ENCODE measurements around the gene PSD4. TPM values are rescaled to one million over a fixed set of nuclear protein-coding genes. Genes with fewer than 3 reads are reported as not detected.

The PSD4 gene
- polyA plus RNA-seq, 2 of the 4 experiments (the other 2 are of a cell fraction) = 5.4 to 21.6 TPM

DNA sequence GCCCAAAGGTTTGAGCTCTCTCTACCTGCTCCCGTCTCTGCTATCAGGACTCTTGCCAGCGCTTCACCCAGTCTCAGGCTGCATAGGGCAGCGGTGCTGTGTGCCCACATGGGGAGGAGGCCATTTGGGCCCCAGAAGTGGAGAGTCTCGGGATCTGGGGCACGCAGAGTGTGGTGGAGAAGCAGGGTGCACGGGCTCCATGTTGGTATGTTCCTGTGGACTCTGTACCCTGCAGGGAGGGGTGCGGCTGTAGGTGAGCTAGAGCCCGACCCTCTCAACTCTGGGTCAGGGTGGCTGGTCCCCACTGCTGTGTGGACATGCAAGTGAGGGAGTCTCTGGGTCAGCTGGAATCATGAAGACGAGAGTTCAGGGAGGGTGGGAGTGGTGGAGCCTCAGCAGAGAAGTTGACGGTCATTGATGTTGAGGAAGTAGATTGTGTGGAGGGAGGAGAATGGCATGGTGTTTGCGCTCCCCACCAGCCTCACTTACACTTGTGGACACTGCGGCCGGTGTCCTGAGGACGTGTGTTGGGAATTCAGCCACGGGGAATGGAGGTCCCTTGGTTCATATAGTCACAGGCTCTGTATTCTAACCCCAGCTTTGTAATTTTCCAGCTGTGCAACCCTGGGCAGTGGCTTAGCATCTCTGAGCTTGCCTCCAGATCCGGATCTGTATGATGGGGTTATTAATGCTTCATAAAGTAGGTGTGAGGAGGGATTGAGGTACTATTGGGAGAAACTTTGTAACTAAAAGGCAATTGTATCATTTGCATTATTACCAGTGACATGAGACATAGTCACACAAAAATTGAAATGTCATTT is 840 bp upstream of the PSD4 start:
- WGBS (ENCODE audit: missing lambda C conversion rate) = 79% methylated on average over 16 of the region's 16 CpGs
- TF ChIP-seq, protein P1, sequence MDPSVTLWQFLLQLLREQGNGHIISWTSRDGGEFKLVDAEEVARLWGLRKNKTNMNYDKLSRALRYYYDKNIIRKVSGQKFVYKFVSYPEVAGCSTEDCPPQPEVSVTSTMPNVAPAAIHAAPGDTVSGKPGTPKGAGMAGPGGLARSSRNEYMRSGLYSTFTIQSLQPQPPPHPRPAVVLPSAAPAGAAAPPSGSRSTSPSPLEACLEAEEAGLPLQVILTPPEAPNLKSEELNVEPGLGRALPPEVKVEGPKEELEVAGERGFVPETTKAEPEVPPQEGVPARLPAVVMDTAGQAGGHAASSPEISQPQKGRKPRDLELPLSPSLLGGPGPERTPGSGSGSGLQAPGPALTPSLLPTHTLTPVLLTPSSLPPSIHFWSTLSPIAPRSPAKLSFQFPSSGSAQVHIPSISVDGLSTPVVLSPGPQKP (IDR thresholded peaks at IDR 0.05; ENCODE audit: low read depth, low read length) = no peak
- TF ChIP-seq, protein P2, sequence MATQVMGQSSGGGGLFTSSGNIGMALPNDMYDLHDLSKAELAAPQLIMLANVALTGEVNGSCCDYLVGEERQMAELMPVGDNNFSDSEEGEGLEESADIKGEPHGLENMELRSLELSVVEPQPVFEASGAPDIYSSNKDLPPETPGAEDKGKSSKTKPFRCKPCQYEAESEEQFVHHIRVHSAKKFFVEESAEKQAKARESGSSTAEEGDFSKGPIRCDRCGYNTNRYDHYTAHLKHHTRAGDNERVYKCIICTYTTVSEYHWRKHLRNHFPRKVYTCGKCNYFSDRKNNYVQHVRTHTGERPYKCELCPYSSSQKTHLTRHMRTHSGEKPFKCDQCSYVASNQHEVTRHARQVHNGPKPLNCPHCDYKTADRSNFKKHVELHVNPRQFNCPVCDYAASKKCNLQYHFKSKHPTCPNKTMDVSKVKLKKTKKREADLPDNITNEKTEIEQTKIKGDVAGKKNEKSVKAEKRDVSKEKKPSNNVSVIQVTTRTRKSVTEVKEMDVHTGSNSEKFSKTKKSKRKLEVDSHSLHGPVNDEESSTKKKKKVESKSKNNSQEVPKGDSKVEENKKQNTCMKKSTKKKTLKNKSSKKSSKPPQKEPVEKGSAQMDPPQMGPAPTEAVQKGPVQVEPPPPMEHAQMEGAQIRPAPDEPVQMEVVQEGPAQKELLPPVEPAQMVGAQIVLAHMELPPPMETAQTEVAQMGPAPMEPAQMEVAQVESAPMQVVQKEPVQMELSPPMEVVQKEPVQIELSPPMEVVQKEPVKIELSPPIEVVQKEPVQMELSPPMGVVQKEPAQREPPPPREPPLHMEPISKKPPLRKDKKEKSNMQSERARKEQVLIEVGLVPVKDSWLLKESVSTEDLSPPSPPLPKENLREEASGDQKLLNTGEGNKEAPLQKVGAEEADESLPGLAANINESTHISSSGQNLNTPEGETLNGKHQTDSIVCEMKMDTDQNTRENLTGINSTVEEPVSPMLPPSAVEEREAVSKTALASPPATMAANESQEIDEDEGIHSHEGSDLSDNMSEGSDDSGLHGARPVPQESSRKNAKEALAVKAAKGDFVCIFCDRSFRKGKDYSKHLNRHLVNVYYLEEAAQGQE (IDR thresholded peaks at IDR 0.05) = no peak
- TF ChIP-seq, protein P3, sequence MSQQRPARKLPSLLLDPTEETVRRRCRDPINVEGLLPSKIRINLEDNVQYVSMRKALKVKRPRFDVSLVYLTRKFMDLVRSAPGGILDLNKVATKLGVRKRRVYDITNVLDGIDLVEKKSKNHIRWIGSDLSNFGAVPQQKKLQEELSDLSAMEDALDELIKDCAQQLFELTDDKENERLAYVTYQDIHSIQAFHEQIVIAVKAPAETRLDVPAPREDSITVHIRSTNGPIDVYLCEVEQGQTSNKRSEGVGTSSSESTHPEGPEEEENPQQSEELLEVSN (IDR thresholded peaks at IDR 0.05; ENCODE audit: borderline replicate concordance, low read depth) = no peak
- no peak for TF ChIP-seq JUNB (IDR thresholded peaks at IDR 0.05)
- TF ChIP-seq ZFP36 (IDR thresholded peaks at IDR 0.05; ENCODE audit: borderline replicate concordance, partially characterized antibody) = no peak
- TF ChIP-seq ZC3H11A (IDR thresholded peaks at IDR 0.05) = no peak
- TF ChIP-seq, protein P4, sequence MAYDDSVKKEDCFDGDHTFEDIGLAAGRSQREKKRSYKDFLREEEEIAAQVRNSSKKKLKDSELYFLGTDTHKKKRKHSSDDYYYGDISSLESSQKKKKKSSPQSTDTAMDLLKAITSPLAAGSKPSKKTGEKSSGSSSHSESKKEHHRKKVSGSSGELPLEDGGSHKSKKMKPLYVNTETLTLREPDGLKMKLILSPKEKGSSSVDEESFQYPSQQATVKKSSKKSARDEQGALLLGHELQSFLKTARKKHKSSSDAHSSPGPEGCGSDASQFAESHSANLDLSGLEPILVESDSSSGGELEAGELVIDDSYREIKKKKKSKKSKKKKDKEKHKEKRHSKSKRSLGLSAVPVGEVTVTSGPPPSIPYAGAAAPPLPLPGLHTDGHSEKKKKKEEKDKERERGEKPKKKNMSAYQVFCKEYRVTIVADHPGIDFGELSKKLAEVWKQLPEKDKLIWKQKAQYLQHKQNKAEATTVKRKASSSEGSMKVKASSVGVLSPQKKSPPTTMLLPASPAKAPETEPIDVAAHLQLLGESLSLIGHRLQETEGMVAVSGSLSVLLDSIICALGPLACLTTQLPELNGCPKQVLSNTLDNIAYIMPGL (CRISPR knock-in tag; IDR thresholded peaks at IDR 0.05; ENCODE audit: borderline replicate concordance) = no peak
- no peak for TF ChIP-seq BHLHE40 (IDR thresholded peaks at IDR 0.05; ENCODE audit: low read depth, low read length)
- TF ChIP-seq GATA3 (IDR thresholded peaks at IDR 0.05; ENCODE audit: borderline replicate concordance) = no peak
- no peak for TF ChIP-seq ESRRA (IDR thresholded peaks at IDR 0.05; ENCODE audit: borderline replicate concordance, low read length)
- no peak for TF ChIP-seq CEBPB (IDR thresholded peaks at IDR 0.05)
- no peak for TF ChIP-seq SMC3 (IDR thresholded peaks at IDR 0.05)
- Histone ChIP-seq H3K4me3 (no peak overlapping the region), H3K4me1 (no peaks in the 10 kb centered on the region), H3K9me3 (no peaks in the 10 kb centered on the region), H3K4me2 (no peak overlapping the region), H3K27ac (no peak overlapping the region)
- ATAC-seq (no peak), FAIRE-seq (no peak), DNase-seq (ENCODE audit: low read depth in 1 of 2, low spot score in 1 of 2) (no peak)
- CTCF ChIA-PET = interaction anchor here (0.5 to 6.3 kb wide), 8 partner anchors 10 to 482 kb away, joined by 3 to 41 read pairs (median 4); no protein-coding TSS in a partner anchor
- POLR2A ChIA-PET = interaction anchor here (0.7 kb wide), 1 partner anchor 87 kb away, joined by 3 read pairs; no protein-coding TSS in a partner anchor

DNA sequence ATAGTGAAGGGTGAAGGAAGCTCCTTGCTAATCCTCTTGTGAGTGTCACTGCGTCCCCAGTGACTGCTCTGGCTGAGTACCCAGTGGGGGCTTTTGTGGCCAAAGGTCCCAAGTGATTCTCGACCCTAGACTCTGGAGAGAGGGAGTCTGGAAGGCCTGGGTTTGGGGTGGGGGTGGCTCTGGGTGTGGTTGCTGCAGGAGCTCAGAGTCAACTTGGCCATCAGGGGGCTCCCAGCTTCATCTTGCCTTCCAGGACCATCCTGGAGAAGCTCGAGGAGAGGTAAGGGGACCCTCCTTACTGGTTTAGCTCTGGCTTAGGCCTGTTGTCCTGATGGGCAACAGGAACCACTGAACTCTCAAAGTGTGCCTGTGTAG is 592 bp downstream of the PSD4 start:
- POLR2A ChIA-PET = no interaction called here

More for the DNA sequence above, 592 bp downstream of the PSD4 start:
- TF ChIP-seq FOSL2 (IDR thresholded peaks at IDR 0.05) = no peak
- TF ChIP-seq FOSL2 (CRISPR knock-in tag; IDR thresholded peaks at IDR 0.05) = no peak
- TF ChIP-seq RNF2 (IDR thresholded peaks at IDR 0.05; ENCODE audit: borderline replicate concordance, low read depth) = no peak
- TF ChIP-seq, protein P5, sequence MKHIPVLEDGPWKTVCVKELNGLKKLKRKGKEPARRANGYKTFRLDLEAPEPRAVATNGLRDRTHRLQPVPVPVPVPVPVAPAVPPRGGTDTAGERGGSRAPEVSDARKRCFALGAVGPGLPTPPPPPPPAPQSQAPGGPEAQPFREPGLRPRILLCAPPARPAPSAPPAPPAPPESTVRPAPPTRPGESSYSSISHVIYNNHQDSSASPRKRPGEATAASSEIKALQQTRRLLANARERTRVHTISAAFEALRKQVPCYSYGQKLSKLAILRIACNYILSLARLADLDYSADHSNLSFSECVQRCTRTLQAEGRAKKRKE (CRISPR knock-in tag; IDR thresholded peaks at IDR 0.05; ENCODE audit: low read depth) = no peak
- TF ChIP-seq MAZ (IDR thresholded peaks at IDR 0.05; ENCODE audit: borderline replicate concordance, low read depth, low read length) = no peak
- CTCF ChIA-PET = interaction anchor here (1.1 to 6.3 kb wide), 10 partner anchors 9 to 216 kb away, joined by 3 to 41 read pairs (median 4); no protein-coding TSS in a partner anchor
- no peak overlapping the region for H3K4me3 ChIP-seq
- H3K27ac ChIP-seq = no peak overlapping the region
- H3K4me2 ChIP-seq = no peak overlapping the region
- FAIRE-seq = no peak
- no peaks in the 10 kb centered on the region for H3K9me3 ChIP-seq
- no peak for ATAC-seq
- no peaks in the 10 kb centered on the region for H3K4me1 ChIP-seq
- WGBS (ENCODE audit: missing lambda C conversion rate) = 52% methylated on average over 2 of the region's 3 CpGs
- DNase-seq (ENCODE audit: low read depth in 1 of 2, low spot score in 1 of 2) = no peak

Data from A549 (cell line).